Measurements from ENCODE around the gene PDE4D. TPM values are rescaled to one million over a fixed set of nuclear protein-coding genes. Genes with fewer than 3 reads are reported as not detected.

Gene PDE4D
- total RNA-seq, 2 experiments from 2014 or later = 0.50 to 0.51 TPM

DNA sequence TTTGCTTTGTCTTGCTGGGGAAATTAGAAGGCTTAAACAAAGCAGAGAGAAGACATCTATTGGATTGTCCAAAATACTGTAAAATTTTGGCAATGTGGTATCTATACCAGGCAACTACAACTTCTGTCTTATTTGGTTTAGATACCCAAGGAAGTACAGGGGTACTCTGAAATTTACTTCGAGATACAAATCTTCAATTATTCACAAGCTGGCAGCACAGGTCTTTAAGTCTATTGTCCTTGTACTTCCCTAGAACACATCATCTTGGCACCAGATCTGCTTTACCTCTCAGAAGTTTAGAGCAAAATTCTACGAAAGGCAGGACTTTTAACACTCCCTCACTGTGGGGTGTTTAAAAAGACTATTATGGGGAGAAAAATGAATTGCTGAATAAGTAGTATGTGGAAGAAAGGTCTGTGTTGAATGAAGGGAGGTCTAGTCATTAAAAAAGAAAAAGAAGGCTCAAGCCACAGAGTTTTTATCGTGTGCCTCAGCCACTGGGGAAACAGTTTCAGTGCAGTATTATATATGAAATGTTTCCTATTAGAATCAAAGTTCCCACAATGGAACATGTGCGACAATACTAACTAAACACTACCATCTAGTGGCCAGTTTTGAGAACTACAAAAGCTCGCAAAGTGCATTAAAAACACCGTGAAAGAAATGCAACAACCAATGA, 93.7 kb downstream of the PDE4D start:
- DNase-seq (ENCODE audit: low spot score) = peak; percentile 78
- Histone ChIP-seq H2AFZ (ENCODE audit: low read length) (peak overlapping the region; percentile 98), H3K9me3 (ENCODE audit: low read length) (no peaks in the 10 kb centered on the region), H3K27ac (ENCODE audit: low read depth, low read length, poor library complexity, severe bottlenecking) (peak overlapping the region; percentile 59), H3K9me2 (ENCODE audit: insufficient read depth, low read length) (no peaks in the 10 kb centered on the region), H3K79me2 (ENCODE audit: insufficient read depth, low read depth, low read length) (no peaks in the 10 kb centered on the region), H3K36me3 (ENCODE audit: insufficient read depth, low read length) (no peaks in the 10 kb centered on the region), H3K4me3 (ENCODE audit: low read depth, low read length, poor library complexity, severe bottlenecking) (peak overlapping the region; percentile 55), H3K4me2 (ENCODE audit: low read length) (peak overlapping the region; percentile 85), H4K20me1 (ENCODE audit: insufficient read depth, low read length) (no peaks in the 10 kb centered on the region), H3K4me1 (ENCODE audit: insufficient read depth, low read length, poor library complexity, severe bottlenecking) (peaks cover 43% of the 10 kb centered on the region)
- ChIA-PET POLR2A (interaction anchor here (0.9 kb wide), 1 partner anchor 291 kb away, joined by 3 read pairs; no protein-coding TSS in a partner anchor), CTCF (ENCODE audit: unreplicated experiment) (no interaction called here)
- intact Hi-C loops (cut with micrococcal nuclease; ENCODE audit: unreplicated experiment) = loop anchor here (1.0 to 10.0 kb wide), 9 partner anchors 15 to 875 kb away; no protein-coding TSS in a partner anchor
- TF ChIP-seq, protein P1, sequence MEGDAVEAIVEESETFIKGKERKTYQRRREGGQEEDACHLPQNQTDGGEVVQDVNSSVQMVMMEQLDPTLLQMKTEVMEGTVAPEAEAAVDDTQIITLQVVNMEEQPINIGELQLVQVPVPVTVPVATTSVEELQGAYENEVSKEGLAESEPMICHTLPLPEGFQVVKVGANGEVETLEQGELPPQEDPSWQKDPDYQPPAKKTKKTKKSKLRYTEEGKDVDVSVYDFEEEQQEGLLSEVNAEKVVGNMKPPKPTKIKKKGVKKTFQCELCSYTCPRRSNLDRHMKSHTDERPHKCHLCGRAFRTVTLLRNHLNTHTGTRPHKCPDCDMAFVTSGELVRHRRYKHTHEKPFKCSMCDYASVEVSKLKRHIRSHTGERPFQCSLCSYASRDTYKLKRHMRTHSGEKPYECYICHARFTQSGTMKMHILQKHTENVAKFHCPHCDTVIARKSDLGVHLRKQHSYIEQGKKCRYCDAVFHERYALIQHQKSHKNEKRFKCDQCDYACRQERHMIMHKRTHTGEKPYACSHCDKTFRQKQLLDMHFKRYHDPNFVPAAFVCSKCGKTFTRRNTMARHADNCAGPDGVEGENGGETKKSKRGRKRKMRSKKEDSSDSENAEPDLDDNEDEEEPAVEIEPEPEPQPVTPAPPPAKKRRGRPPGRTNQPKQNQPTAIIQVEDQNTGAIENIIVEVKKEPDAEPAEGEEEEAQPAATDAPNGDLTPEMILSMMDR (conservative IDR thresholded peaks at IDR 0.05; ENCODE audit: low read length) = peak; percentile 91
- TF ChIP-seq EZH2phosphoT487 (IDR thresholded peaks at IDR 0.05; ENCODE audit: borderline replicate concordance, low read depth, low read length) = no peak
- BruUV-seq (replicated peaks) = no TSS peak

DNA sequence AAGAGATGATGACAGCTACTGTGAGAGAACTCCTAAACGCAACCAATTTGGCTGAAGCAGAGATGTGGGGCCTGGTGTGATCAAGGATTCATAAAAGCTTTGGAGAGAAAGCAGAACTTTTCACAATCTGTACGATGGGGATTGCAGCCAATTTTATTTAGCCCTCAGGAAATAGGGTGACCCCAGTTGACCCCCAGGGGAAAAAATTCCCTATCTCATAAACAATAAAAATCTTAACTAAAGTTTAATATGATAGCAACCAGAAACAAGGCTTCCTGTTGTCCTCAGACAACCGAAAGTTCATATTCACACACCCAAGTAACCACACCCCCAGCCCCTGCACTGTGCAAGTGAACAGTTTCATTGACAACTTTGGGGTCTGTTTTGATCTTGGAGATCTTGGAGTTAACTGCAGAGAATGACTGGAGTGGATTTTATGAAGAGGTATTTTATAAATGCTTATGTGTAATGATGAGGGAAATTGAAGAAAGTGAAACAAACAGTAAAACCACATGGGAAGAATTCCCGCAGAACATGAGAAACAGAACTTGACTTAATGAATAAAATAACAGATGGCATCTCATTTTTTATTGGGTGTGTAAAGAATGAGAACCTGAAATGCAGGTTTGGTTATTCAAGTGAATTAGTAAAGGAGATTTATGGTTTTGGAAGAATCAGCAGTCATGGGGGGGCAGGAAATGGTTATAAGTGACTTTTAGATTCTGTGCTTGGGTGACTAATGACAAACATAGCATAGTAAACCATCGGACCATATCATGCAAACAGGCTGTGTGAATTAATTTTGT, 94.5 kb downstream of the PDE4D start:
- Histone ChIP-seq H3K27ac (ENCODE audit: low read depth, low read length, poor library complexity, severe bottlenecking) (peak overlapping the region; percentile 59), H3K79me2 (ENCODE audit: insufficient read depth, low read depth, low read length) (no peaks in the 10 kb centered on the region), H4K20me1 (ENCODE audit: insufficient read depth, low read length) (no peaks in the 10 kb centered on the region), H3K4me2 (ENCODE audit: low read length) (peak overlapping the region; percentile 85), H2AFZ (ENCODE audit: low read length) (peak overlapping the region; percentile 98), H3K4me3 (ENCODE audit: low read depth, low read length, poor library complexity, severe bottlenecking) (peak overlapping the region; percentile 55), H3K9me2 (ENCODE audit: insufficient read depth, low read length) (no peaks in the 10 kb centered on the region), H3K36me3 (ENCODE audit: insufficient read depth, low read length) (no peaks in the 10 kb centered on the region), H3K9me3 (ENCODE audit: low read length) (no peaks in the 10 kb centered on the region), H3K4me1 (ENCODE audit: insufficient read depth, low read length, poor library complexity, severe bottlenecking) (peaks cover 45% of the 10 kb centered on the region)
- intact Hi-C loops (cut with micrococcal nuclease; ENCODE audit: unreplicated experiment) = loop anchor here (2.0 to 5.0 kb wide), 4 partner anchors 14 to 610 kb away; no protein-coding TSS in a partner anchor
- no TSS peak for BruUV-seq (replicated peaks)
- POLR2A ChIA-PET = interaction anchor here (0.6 to 0.9 kb wide), 2 partner anchors 45 to 840 kb away, joined by 3 to 5 read pairs; no protein-coding TSS in a partner anchor
- DNase-seq (ENCODE audit: low spot score) = peak; percentile 57
- TF ChIP-seq, protein P1 (conservative IDR thresholded peaks at IDR 0.05; ENCODE audit: low read length) = no peak
- no peak for TF ChIP-seq EZH2phosphoT487 (IDR thresholded peaks at IDR 0.05; ENCODE audit: borderline replicate concordance, low read depth, low read length)
- CTCF ChIA-PET (ENCODE audit: unreplicated experiment) = no interaction called here
